Mesodermal cell (in vitro differentiated cells): Measurements from ENCODE around the gene KLHL33.
"Not testable (repeated sequence)": the region's sequence is repeated elsewhere in the genome, so short reads cannot be mapped to it uniquely, and the experiment has no call there.

Source experiments
- H3K27ac ChIP-seq: 2 replicates; pipeline ENCODE4 v1.7.0; 2013; ENCODE audit warnings: mild to moderate bottlenecking, low read depth, low read length, moderate library complexity; ENCODE audit not compliant: severe bottlenecking
- H3K36me3 ChIP-seq: 2 replicates; pipeline ENCODE4 v1.7.1; 2013; ENCODE audit warnings: mild to moderate bottlenecking, low read length, moderate library complexity; ENCODE audit not compliant: control insufficient read depth, insufficient read depth
- H3K4me1 ChIP-seq: one replicate; pipeline ENCODE4 v1.7.1; 2013; ENCODE audit warnings: mild to moderate bottlenecking, low read length; ENCODE audit not compliant: insufficient read depth, control insufficient read depth, poor library complexity, severe bottlenecking
- H3K4me3 ChIP-seq: 2 replicates; pipeline ENCODE4 v1.7.0; 2013; ENCODE audit warnings: low read length, control low read depth, mild to moderate bottlenecking; ENCODE audit not compliant: insufficient read depth, poor library complexity, severe bottlenecking; ENCODE audit errors: extremely low read depth
- H3K9me3 ChIP-seq: 2 replicates; pipeline ENCODE4 v1.7.1; 2013; ENCODE audit warnings: mild to moderate bottlenecking, low read length, moderate library complexity; ENCODE audit not compliant: control insufficient read depth
- WGBS, 2 experiments: methylation state at CpG; one replicate each; pipeline ENCODE4 v1.1.5; 2013; ENCODE audit warnings: missing lambda C conversion rate in 2 of 2; ENCODE audit not compliant: insufficient coverage in 2 of 2; 5-methylcytosine and 5-hydroxymethylcytosine counted together

KLHL33 gene

GRCh38 chr14:20443650-20444049, 7.7 kb upstream of the KLHL33 start:
- H3K9me3 ChIP-seq, H3K4me3 ChIP-seq, H3K4me1 ChIP-seq, H3K27ac ChIP-seq: not testable (repeated sequence)
- H3K36me3 ChIP-seq = peaks cover 53% of the 10 kb centered on the region
- 80 to 100% methylated on average over 1 of the region's 4 CpGs for WGBS, 2 experiments

GRCh38 chr14:20441461-20441860, 5.5 kb upstream of the KLHL33 start:
- no peak overlapping the region for H3K27ac ChIP-seq
- H3K4me1 ChIP-seq = no peaks in the 10 kb centered on the region
- H3K9me3 ChIP-seq = no peaks in the 10 kb centered on the region
- WGBS, 2 experiments = 100% methylated on average over 1 of the region's 2 CpGs; no CpG with 5 or more reads in 1 of the 2 experiments
- H3K36me3 ChIP-seq = peaks cover 32% of the 10 kb centered on the region
- no peak overlapping the region for H3K4me3 ChIP-seq

- WGBS, 2 experiments = 93 to 100% methylated on average over 1 to 2 of the region's 5 CpGs
- H3K27ac ChIP-seq = no peak overlapping the region
- H3K9me3 ChIP-seq = no peaks in the 10 kb centered on the region
- peaks cover 26% of the 10 kb centered on the region for H3K36me3 ChIP-seq
- H3K4me3 ChIP-seq = no peak overlapping the region
- H3K4me1 ChIP-seq = no peaks in the 10 kb centered on the region
Observed at GRCh38 chr14:20440882-20441281, 4.9 kb upstream of the KLHL33 start.

- no peaks in the 10 kb centered on the region for H3K9me3 ChIP-seq
- H3K4me1 ChIP-seq = no peaks in the 10 kb centered on the region
- peaks cover 22% of the 10 kb centered on the region for H3K36me3 ChIP-seq
- H3K27ac ChIP-seq = no peak overlapping the region
- 86 to 100% methylated on average over 1 to 3 of the region's 5 CpGs for WGBS, 2 experiments
- H3K4me3 ChIP-seq = no peak overlapping the region
Observed at GRCh38 chr14:20440465-20440864, 4.5 kb upstream of the KLHL33 start.

- Histone ChIP-seq H3K4me3 (no peak overlapping the region), H3K36me3 (peaks cover 7% of the 10 kb centered on the region), H3K9me3 (no peaks in the 10 kb centered on the region), H3K27ac (no peak overlapping the region), H3K4me1 (no peaks in the 10 kb centered on the region)
- 85 to 94% methylated on average over 4 to 6 of the region's 7 CpGs for WGBS, 2 experiments
Observed at GRCh38 chr14:20438664-20439063, 2.7 kb upstream of the KLHL33 start.

GRCh38 chr14:20436363-20436755, 393 bp upstream of the KLHL33 start:
- 97 to 100% methylated on average over 2 to 4 of the region's 4 CpGs for WGBS, 2 experiments
- no peaks in the 10 kb centered on the region for H3K9me3 ChIP-seq

GRCh38 chr14:20434701-20435581, 1.0 kb downstream of the KLHL33 start:
- no peaks in the 10 kb centered on the region for H3K9me3 ChIP-seq
- no peaks in the 10 kb centered on the region for H3K4me1 ChIP-seq
- WGBS, 2 experiments = 84 to 89% methylated on average over 30 to 42 of the region's 44 CpGs
- H3K36me3 ChIP-seq = no peaks in the 10 kb centered on the region
- H3K27ac ChIP-seq = no peak overlapping the region
- no peak overlapping the region for H3K4me3 ChIP-seq

More at GRCh38 chr14:20436363-20436755, 393 bp upstream of the KLHL33 start:
- Histone ChIP-seq H3K36me3 (no peaks in the 10 kb centered on the region), H3K4me3 (no peak overlapping the region), H3K4me1 (no peaks in the 10 kb centered on the region), H3K27ac (no peak overlapping the region)

GRCh38 chr14:20429801-20430669, 5.9 kb downstream of the KLHL33 start:
- Histone ChIP-seq H3K9me3 (no peaks in the 10 kb centered on the region), H3K27ac (no peak overlapping the region), H3K4me1 (peaks cover 3% of the 10 kb centered on the region), H3K4me3 (no peak overlapping the region), H3K36me3 (no peaks in the 10 kb centered on the region)
- 93 to 94% methylated on average over 26 to 27 of the region's 30 CpGs for WGBS, 2 experiments

GRCh38 chr14:20428802-20429201, 7.2 kb downstream of the KLHL33 start:
- Histone ChIP-seq H3K36me3 (no peaks in the 10 kb centered on the region), H3K27ac (no peak overlapping the region), H3K4me3 (no peak overlapping the region), H3K4me1 (peaks cover 3% of the 10 kb centered on the region), H3K9me3 (no peaks in the 10 kb centered on the region)
- 54 to 71% methylated on average over 3 to 4 of the region's 5 CpGs for WGBS, 2 experiments

GRCh38 chr14:20428010-20428365, 8.0 kb downstream of the KLHL33 start:
- Histone ChIP-seq H3K36me3 (no peaks in the 10 kb centered on the region), H3K4me1 (peaks cover 3% of the 10 kb centered on the region), H3K27ac (no peak overlapping the region), H3K4me3 (no peak overlapping the region), H3K9me3 (no peaks in the 10 kb centered on the region)
- 58 to 82% methylated on average over 2 of the region's 5 CpGs for WGBS, 2 experiments
